ENCODE measurements around the gene HPSE.

GRCh38 chr4:83255584-83255983 is 79.1 kb downstream of the HPSE start:
- TF ChIP-seq, protein P1, sequence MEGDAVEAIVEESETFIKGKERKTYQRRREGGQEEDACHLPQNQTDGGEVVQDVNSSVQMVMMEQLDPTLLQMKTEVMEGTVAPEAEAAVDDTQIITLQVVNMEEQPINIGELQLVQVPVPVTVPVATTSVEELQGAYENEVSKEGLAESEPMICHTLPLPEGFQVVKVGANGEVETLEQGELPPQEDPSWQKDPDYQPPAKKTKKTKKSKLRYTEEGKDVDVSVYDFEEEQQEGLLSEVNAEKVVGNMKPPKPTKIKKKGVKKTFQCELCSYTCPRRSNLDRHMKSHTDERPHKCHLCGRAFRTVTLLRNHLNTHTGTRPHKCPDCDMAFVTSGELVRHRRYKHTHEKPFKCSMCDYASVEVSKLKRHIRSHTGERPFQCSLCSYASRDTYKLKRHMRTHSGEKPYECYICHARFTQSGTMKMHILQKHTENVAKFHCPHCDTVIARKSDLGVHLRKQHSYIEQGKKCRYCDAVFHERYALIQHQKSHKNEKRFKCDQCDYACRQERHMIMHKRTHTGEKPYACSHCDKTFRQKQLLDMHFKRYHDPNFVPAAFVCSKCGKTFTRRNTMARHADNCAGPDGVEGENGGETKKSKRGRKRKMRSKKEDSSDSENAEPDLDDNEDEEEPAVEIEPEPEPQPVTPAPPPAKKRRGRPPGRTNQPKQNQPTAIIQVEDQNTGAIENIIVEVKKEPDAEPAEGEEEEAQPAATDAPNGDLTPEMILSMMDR (IDR thresholded peaks at IDR 0.05) = no peak
- no peak for TF ChIP-seq POLR2A (IDR thresholded peaks at IDR 0.05)
